CD4-positive, alpha-beta T cell (primary cell): ENCODE results near the gene PPEF1. TPM values are rescaled to one million over a fixed set of nuclear protein-coding genes. Genes with fewer than 3 reads are reported as not detected.

Experiments
- ATAC-seq: fragments of 200-7000 bp; cut with Tn5 transposase; one replicate; pipeline ENCODE4 v1.10.0; 2022; ENCODE audit warnings: mild to moderate bottlenecking; ENCODE audit not compliant: poor library complexity
- CTCF ChIA-PET: fragments of 350-600 bp; sonication (Branson Sonifier 250); formaldehyde crosslinking; loops from one replicate; lab custom pipeline; 2021; ENCODE audit warnings: antibody characterized with exemption, inconsistent platforms; lab: Charles Lee
- POLR2A ChIA-PET: fragments of 350-600 bp; sonication (Branson Sonifier 250); formaldehyde crosslinking; loops from one replicate; lab custom pipeline; 2021; ENCODE audit warnings: antibody characterized with exemption, inconsistent platforms; lab: Charles Lee
- DNase-seq, 14 experiments: peaks; one replicate each; pipeline ENCODE4 v3.0.0-alpha.2; 2013 to 2020; ENCODE audit warnings: mixed read lengths in 2 of 14
- H3K27ac ChIP-seq, 2 donors: one replicate each; pipeline versions ENCODE4 v1.5.1 to v1.7.0; 2013; ENCODE audit warnings: low read length in 2 of 2, low read depth in 1 of 2, mild to moderate bottlenecking in 1 of 2
- H3K27me3 ChIP-seq, 2 experiments: 1 replicate in 1 of 2; 2 replicates in 1 of 2; pipeline versions ENCODE4 v1.6.1 to v1.7.0; 2013; ENCODE audit warnings: low read length in 2 of 2, control low read depth in 1 of 2, mild to moderate bottlenecking in 1 of 2, moderate library complexity in 1 of 2; ENCODE audit not compliant: insufficient read depth in 2 of 2, control insufficient read depth in 1 of 2
- H3K36me3 ChIP-seq: one replicate; pipeline ENCODE4 v1.6.1; 2013; ENCODE audit warnings: low read length, control low read depth; ENCODE audit not compliant: insufficient read depth
- H3K4me1 ChIP-seq: one replicate; pipeline ENCODE4 v1.6.1; 2013; ENCODE audit warnings: low read length, control low read depth; ENCODE audit not compliant: insufficient read depth
- H3K4me3 ChIP-seq: one replicate; pipeline ENCODE4 v1.5.1; 2013; ENCODE audit warnings: mild to moderate bottlenecking, low read length, moderate library complexity
- H3K9me3 ChIP-seq, 2 experiments: 1 replicate in 1 of 2; 2 replicates in 1 of 2; pipeline versions ENCODE4 v1.6.1 to v1.7.0; 2013; ENCODE audit warnings: low read length in 2 of 2, mild to moderate bottlenecking in 2 of 2, control low read depth in 1 of 2, moderate library complexity in 1 of 2; ENCODE audit not compliant: control insufficient read depth in 1 of 2, insufficient read depth in 1 of 2
- H3K27ac Mint-ChIP-seq: one replicate; pipeline ENCODE4 v1.8.0; 2020; ENCODE audit warnings: mixed read lengths
- H3K27me3 Mint-ChIP-seq: one replicate; pipeline ENCODE4 v1.8.0; 2021; ENCODE audit warnings: mixed read lengths
- H3K36me3 Mint-ChIP-seq: one replicate; pipeline ENCODE4 v1.8.0; 2021; ENCODE audit warnings: low read depth, mixed read lengths
- H3K4me1 Mint-ChIP-seq: one replicate; pipeline ENCODE4 v1.8.0; 2021; ENCODE audit warnings: low read depth, mixed read lengths
- H3K4me3 Mint-ChIP-seq: one replicate; pipeline ENCODE4 v1.8.0; 2020; ENCODE audit warnings: mild to moderate bottlenecking, mixed read lengths
- H3K9me3 Mint-ChIP-seq: one replicate; pipeline ENCODE4 v1.8.0; 2020; ENCODE audit warnings: mixed read lengths
- intact Hi-C, 2 experiments: fragments of 100-400 bp; cut with DNase I in 1 of 2; cut with micrococcal nuclease in 1 of 2; formaldehyde crosslinking; loops; one replicate each; pipeline versions ENCODE4 v1.15.1 to v1.9.0; 2023 to 2025; cut with DNase I, micrococcal nuclease
- total RNA-seq, 174 experiments: library from RNA in 2 of 174; stranded (reverse) in 2 of 174; gene quantifications; one replicate each; pipeline ENCODE4 v1.2.3 and lab custom pipeline; 2021 to 2026
- TF ChIP-seq, protein P1 (sequence below): fragments of 200-600 bp; IDR thresholded peaks from one replicate; pipeline ENCODE4 v1.8.0; 2022; ENCODE audit warnings: antibody characterized with exemption, mild to moderate bottlenecking

The PPEF1 gene
- total RNA-seq, 2 experiments from 2014 or later = 0.34 TPM; not detected in 1

DNA sequence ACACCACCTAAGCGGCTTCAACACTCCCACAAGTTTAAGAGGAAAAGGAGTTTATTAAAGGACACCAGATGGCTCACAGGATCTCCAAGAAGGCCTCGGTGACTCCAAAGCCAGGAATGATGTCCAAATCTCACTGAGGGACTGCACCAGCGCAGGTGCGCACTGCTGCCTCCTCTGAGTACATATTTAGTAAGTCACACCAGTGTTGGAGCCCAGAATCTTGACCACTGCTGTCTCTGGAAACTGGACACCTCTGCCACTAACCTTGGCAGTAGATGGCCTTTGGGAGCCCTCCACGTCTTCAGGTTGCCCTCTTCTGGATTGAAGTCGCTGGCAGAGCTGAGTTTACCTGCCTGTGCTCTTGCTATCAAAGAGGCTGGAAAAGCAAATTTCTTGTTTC is 25.4 kb upstream of the PPEF1 start:
- TF ChIP-seq, protein P1, sequence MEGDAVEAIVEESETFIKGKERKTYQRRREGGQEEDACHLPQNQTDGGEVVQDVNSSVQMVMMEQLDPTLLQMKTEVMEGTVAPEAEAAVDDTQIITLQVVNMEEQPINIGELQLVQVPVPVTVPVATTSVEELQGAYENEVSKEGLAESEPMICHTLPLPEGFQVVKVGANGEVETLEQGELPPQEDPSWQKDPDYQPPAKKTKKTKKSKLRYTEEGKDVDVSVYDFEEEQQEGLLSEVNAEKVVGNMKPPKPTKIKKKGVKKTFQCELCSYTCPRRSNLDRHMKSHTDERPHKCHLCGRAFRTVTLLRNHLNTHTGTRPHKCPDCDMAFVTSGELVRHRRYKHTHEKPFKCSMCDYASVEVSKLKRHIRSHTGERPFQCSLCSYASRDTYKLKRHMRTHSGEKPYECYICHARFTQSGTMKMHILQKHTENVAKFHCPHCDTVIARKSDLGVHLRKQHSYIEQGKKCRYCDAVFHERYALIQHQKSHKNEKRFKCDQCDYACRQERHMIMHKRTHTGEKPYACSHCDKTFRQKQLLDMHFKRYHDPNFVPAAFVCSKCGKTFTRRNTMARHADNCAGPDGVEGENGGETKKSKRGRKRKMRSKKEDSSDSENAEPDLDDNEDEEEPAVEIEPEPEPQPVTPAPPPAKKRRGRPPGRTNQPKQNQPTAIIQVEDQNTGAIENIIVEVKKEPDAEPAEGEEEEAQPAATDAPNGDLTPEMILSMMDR = no peak
- Histone ChIP-seq H3K36me3 (no peaks in the 10 kb centered on the region), H3K4me3 (no peak overlapping the region), H3K27ac (no peak overlapping the region), H3K27me3 (no peaks in the 10 kb centered on the region), H3K9me3 (no peaks in the 10 kb centered on the region), H3K4me1 (no peaks in the 10 kb centered on the region)
- ChIA-PET CTCF (no interaction called here), POLR2A (no interaction called here)
- Mint-ChIP-seq H3K9me3 (no peaks in the 10 kb centered on the region), H3K27ac (no peak overlapping the region), H3K36me3 (no peaks in the 10 kb centered on the region), H3K27me3 (no peaks in the 10 kb centered on the region), H3K4me3 (no peak overlapping the region), H3K4me1 (peaks cover 4% of the 10 kb centered on the region)
- DNase-seq = no peak
- intact Hi-C loops = no loop called here
- no peak for ATAC-seq

DNA sequence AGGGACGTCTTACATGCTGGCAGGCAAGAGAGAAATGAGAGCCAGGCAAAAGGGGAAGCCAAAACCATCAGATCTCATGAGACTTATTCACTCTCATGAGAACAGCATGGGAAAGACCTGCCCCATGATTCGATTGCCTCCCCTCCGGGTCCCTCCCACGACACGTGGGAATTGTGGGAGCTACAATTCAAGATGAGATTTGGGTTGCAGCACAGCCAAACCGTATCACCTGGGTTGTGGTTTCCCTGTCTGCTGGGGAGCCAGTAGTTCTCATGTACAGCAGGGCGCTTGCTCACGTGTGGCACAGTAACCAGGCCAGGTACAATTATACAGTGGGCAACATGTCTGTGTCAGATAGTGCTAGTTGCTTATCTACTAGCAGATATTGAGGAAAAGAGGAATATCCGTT is 24.5 kb upstream of the PPEF1 start:
- Histone ChIP-seq H3K36me3 (no peaks in the 10 kb centered on the region), H3K27me3 (no peaks in the 10 kb centered on the region), H3K4me1 (no peaks in the 10 kb centered on the region), H3K27ac (no peak overlapping the region), H3K4me3 (no peak overlapping the region), H3K9me3 (no peaks in the 10 kb centered on the region)
- POLR2A ChIA-PET = no interaction called here
- no peak overlapping the region for H3K4me3 Mint-ChIP-seq
- intact Hi-C loops = no loop called here
- no peaks in the 10 kb centered on the region for H3K4me1 Mint-ChIP-seq
- ATAC-seq (no peak), DNase-seq (peak in 1 of 14 experiments; percentile 17)
- no peak overlapping the region for H3K27ac Mint-ChIP-seq
- CTCF ChIA-PET = no interaction called here
- no peaks in the 10 kb centered on the region for H3K9me3 Mint-ChIP-seq
- H3K27me3 Mint-ChIP-seq = no peaks in the 10 kb centered on the region
- no peaks in the 10 kb centered on the region for H3K36me3 Mint-ChIP-seq
- TF ChIP-seq, protein P1 = no peak

DNA sequence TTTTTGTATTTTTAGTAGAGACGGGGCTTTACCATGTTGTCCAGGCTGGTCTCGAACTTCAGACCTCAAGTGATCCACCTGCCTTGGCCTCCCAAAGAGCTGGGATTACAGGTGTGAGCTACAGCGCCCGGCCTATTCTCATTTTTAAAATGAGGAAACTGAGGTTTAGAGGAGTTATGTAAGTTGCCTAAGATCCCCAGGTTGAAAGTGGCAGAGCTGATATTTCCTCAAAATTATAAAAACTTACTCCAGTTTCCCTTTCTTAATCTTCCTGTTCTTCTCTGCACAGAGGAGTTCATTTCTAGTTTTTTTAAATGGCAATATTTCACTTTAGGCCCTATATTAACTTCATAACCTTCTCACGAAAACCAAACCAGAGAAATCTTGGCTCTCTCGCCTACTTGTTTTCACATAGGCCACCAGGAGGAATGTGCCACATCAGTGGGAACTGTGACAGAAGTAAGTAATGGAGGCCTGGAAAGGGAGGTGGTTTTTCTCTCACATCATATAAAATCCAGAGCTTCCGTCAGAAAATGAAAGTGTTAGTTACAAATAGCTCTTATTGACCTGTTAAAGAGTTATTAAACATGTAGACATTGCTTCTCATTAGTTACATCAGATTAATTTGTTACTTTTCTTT is 19.5 kb upstream of the PPEF1 start:
- POLR2A ChIA-PET = no interaction called here
- DNase-seq = no peak
- H3K9me3 Mint-ChIP-seq = no peaks in the 10 kb centered on the region
- intact Hi-C loops = no loop called here
- ATAC-seq = no peak
- Histone ChIP-seq H3K27ac (no peak overlapping the region), H3K36me3 (no peaks in the 10 kb centered on the region), H3K4me3 (no peak overlapping the region), H3K27me3 (no peaks in the 10 kb centered on the region), H3K4me1 (no peaks in the 10 kb centered on the region), H3K9me3 (no peaks in the 10 kb centered on the region)
- no peak overlapping the region for H3K27ac Mint-ChIP-seq
- H3K4me3 Mint-ChIP-seq = no peak overlapping the region
- H3K36me3 Mint-ChIP-seq = no peaks in the 10 kb centered on the region
- H3K27me3 Mint-ChIP-seq = no peaks in the 10 kb centered on the region
- TF ChIP-seq, protein P1 = no peak
- CTCF ChIA-PET = no interaction called here
- no peaks in the 10 kb centered on the region for H3K4me1 Mint-ChIP-seq
